ENCODE measurements around the gene RHOXF2B.
"Not testable (repeated sequence)": the region's sequence is repeated elsewhere in the genome, so short reads cannot be mapped to it uniquely, and the experiment has no call there.

RHOXF2B gene

DNA sequence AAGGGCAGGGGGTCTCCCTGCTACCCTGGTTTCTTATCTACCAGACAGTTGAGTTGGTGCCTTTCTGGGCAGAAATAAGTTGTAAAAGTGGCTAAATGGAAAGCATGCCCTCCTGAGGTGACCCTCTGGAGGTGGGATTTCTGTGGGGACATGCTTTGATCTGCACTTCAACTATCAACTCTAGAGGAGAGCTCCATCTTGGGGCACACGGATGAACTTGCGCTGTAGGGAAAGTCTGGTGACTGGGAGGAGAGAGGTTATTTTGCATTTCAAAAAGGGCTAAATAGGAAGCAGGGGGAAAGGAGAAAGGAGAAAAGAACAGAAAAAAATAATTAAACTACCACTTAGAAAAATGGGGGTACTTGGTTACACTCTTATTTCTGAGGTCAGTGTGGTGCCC is 12.7 kb upstream of the RHOXF2B start:
- H3K4me3 ChIP-seq (ENCODE audit: control insufficient read depth, low read depth, low read length): no peak overlapping the region
- no peak for TF ChIP-seq CTCF (conservative IDR thresholded peaks at IDR 0.05; ENCODE audit: control insufficient read depth, insufficient read depth, low read depth, low read length)
- no peak for DNase-seq (ENCODE audit: low read depth)

DNA sequence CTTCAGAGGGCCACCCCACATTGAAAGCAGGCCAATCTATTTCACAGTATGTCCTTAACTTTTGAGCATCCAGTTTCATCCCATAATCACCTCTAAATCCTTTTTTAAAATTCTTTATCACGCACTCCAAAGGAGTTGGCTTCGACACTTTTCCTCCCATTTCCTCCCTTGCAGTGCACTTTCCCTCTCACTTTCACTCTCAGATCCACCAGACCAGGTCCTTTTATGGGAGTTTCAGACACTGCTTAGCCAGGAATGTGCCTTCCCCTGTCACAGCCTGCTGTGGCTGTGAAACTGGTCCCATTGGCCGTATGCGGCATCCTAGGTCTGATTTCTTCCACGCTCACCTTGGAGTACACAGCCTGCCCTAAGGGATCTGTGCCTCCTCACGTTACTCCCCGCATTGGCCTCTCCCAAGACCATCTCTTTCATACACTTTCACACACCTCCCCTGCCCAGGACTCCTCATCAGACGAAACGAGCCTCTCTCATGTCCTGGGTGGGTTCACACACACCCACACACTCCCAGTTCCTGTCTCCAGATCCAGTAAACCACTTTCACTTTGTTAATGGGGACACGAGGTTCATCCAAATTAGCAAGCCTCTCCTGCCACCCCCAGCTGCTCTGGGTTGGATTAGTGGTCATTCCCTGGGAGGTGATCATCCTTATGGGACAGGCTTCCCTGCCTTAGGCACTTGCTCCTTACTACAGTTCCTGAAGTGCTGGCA is 10.0 kb upstream of the RHOXF2B start:
- H3K4me3 ChIP-seq (ENCODE audit: control insufficient read depth, low read depth, low read length): no peak overlapping the region
- no peak for DNase-seq (ENCODE audit: low read depth)
- no peak for TF ChIP-seq CTCF (conservative IDR thresholded peaks at IDR 0.05; ENCODE audit: control insufficient read depth, insufficient read depth, low read depth, low read length)

GRCh38 chrX:120085553-120086185 is 8.2 kb upstream of the RHOXF2B start:
- H3K4me3 ChIP-seq (ENCODE audit: control insufficient read depth, low read depth, low read length); DNase-seq (ENCODE audit: low read depth): not testable (repeated sequence)

GRCh38 chrX:120066169-120066568 is 11.3 kb downstream of the RHOXF2B start:
- DNase-seq (ENCODE audit: low read depth); H3K4me3 ChIP-seq (ENCODE audit: control insufficient read depth, low read depth, low read length): not testable (repeated sequence)

DNA sequence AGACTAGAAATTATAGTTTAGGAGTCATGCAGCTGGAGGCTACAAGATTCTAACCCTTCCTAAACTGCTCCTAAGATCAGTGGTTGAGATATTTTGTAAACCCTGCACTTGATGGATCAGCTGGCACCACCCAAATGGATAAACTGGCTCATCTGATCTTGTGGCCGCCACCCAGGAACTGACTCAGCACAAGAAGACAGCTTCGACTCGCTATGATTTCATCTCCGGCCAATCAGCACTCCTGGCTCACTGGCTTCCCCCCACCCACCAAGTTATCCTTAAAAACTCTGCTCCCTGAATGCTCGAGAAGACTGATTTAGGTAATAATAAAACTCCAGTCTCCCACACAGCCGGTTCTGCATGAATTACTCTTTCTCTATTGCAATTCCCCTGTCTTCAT is 34.8 kb downstream of the RHOXF2B start:
- not testable (repeated sequence) for H3K4me3 ChIP-seq (ENCODE audit: control insufficient read depth, low read depth, low read length); DNase-seq (ENCODE audit: low read depth)

DNA sequence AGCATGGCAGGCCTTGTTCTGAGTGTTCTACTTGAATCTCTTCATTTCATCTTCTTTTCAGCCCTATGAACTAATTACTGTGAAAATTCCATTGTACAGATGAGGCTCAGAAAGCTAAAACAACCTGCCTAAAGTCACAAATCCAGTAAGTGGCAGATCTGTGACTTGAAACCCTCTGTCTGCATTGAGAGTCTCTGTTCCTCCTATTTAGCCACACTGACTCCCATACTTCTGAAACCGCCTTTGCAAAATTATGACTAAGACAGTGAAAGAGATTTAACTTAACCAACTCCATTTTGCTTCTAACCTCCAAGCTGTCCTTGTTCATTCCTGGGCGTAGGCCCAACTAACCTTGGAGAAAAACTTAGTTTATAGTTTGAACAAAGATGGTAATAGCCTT is 35.2 kb downstream of the RHOXF2B start:
- not testable (repeated sequence) for DNase-seq (ENCODE audit: low read depth); H3K4me3 ChIP-seq (ENCODE audit: control insufficient read depth, low read depth, low read length)

DNA sequence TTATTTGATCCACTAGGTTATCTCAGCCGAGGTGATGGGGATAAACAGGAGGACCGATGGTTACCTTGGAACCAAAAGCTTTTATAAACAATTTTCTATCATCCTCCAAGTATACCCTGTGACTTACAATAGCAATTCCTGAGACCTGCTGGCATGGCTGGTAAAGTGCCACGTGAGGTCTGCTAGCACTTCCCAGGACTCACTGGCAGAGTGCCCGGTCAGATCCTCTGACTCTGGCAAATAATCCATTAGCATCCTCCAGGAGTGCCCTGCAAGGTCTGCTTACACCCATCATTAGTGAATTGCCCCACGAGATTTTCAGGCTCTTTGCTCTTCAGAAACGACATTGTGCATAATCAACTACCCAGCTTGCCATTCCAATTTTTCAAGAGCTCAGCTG is 37.3 kb downstream of the RHOXF2B start:
- not testable (repeated sequence) for H3K4me3 ChIP-seq (ENCODE audit: control insufficient read depth, low read depth, low read length); DNase-seq (ENCODE audit: low read depth)

DNA sequence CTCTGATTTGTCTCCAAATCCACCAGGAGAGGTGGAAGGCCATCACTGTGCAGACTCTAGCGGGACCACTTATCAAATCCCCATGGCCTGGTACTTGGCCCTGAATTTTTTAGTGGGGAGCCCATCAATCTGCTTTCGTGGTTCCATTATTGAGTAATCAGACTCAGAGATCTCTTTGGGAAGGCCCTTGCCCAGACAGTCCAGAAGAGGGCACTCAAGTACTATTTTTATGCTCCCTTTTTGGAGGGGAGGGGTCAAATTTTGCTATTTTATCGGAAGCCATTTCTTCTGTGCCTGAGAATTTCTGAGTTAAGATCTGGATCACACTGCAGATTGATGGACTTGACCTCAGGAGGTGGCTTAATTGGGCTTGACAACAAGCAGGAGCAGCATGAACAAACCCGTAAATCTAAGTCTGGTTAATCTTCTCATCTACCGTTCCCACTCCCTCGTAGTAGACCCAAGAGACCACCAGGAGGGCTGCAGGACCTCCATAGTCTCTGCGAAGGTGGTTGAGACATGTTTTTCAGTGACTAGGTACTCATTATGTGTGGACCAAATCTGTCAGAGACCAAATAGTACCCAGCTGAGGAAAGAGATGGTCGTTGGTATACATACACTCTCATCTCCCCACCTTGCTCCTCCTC is 38.3 kb downstream of the RHOXF2B start:
- DNase-seq (ENCODE audit: low read depth); H3K4me3 ChIP-seq (ENCODE audit: control insufficient read depth, low read depth, low read length): not testable (repeated sequence)

DNA sequence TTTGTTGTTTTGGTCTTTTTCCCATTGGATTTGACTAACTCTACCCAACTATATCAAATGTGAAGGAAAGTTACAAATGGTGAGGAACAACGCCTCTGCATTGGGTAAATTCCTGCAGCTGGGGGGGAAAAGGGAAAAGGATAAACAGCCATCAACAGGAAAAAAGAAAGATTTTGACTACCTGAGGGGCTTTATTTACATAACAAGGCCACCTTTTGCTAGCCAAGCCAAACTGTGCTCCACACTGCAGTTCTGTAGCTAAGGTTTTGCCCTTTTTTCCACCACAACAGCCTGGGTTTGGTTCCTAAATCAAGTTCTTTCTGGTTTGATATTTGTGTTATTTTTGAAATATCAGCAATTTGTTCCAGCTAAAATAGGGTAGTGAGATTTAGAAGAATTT is 40.8 kb downstream of the RHOXF2B start:
- DNase-seq (ENCODE audit: low read depth): no peak
- no peak for TF ChIP-seq CTCF (conservative IDR thresholded peaks at IDR 0.05; ENCODE audit: control insufficient read depth, insufficient read depth, low read depth, low read length)
- H3K4me3 ChIP-seq (ENCODE audit: control insufficient read depth, low read depth, low read length): no peak overlapping the region

DNA sequence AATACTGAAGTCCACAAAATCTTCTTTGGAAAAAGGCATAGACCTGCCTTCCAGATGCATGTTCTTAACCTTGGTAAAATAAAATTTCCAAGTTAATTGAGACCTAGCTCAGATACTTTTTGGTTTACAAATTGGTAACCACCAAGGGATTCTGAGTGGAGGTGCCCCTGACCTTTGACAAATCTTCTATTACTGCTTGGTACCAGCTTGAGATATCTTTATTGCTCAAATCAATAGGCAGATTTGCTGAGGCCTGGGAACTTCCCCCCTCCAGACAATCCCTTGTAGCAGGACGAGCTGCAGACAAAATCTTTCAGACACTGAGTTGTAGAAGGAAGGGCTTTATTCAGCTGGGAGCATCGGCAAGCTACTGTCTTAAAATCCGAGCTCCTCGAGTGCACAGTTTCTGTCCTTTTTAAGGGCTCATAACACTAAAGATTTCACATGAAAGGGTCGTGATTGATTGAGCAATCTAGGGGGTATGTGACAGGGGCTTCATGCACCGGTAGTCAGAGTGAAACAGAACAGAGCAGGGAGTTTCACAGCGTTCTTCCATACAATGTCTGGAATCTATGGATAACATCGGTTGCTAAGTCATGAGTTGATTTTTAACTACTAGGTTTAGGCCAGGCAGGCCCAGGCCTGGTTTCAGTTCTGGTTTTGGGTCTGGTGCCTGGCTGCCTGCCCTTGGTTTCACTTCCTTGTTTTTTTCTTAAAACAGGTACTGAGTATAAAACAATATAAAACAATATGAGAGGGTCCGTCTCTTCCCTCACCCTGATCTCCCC is 41.8 kb downstream of the RHOXF2B start:
- DNase-seq (ENCODE audit: low read depth); H3K4me3 ChIP-seq (ENCODE audit: control insufficient read depth, low read depth, low read length): not testable (repeated sequence)
